ENCODE measurements around the gene SOWAHC. TPM values are rescaled to one million over a fixed set of nuclear protein-coding genes. Genes with fewer than 3 reads are reported as not detected.

Gene SOWAHC
- total RNA-seq, 1 donor from 2014 or later = 5.7 TPM

DNA sequence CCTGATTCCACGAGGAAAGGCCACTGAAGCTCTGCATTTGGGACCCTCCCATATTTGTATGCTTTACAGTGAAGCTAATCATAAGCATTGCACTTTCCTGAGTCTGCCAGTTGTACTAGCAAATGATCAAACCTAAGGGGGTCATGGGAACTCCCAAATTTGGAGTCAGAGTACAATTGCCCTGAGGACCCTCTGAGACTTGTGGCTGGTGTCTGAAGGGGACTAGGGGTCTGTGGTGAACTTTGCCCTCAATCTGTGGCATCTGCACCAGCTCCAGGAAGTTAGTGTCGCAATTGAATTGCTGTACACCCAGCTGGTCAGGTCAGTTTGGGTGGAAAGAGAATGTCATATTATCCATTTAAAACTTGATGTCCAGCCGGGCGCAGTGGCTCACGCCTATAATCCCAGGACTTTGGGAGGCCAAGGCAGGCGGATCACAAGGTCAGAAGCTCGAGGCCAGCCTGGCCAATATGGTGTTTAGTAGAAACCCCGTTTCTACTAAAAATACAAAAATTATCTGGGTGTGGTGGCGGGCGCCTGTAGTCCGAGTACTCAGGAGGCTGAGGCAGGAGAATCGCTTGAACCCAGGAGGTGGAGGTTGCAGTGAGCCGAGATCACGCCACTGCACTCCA, 18.1 kb downstream of the SOWAHC start:
- Mint-ChIP-seq H3K4me1 (peaks cover 2% of the 10 kb centered on the region), H3K27ac (no peak overlapping the region), H3K36me3 (no peaks in the 10 kb centered on the region), H3K9me3 (peaks cover 2% of the 10 kb centered on the region), H3K27me3 (ENCODE audit: insufficient read depth, low read depth) (peaks cover 8% of the 10 kb centered on the region), H3K4me3 (no peak overlapping the region)
- Histone ChIP-seq H3K4me3 (no peak overlapping the region), H2AFZ (replicated peaks) (no peak overlapping the region), H3K27me3 (no peaks in the 10 kb centered on the region), H3K79me2 (ENCODE audit: low read depth) (no peaks in the 10 kb centered on the region), H3K27ac (no peak overlapping the region), H3K4me1 (no peaks in the 10 kb centered on the region), H3F3A (ENCODE audit: low read depth) (no peaks in the 10 kb centered on the region), H3K36me3 (no peaks in the 10 kb centered on the region), H3K9ac (no peak overlapping the region), H4K20me1 (ENCODE audit: low read depth) (no peaks in the 10 kb centered on the region), H3K9me3 (ENCODE audit: low read depth) (no peaks in the 10 kb centered on the region), H3K4me2 (no peak overlapping the region)
- no peak for TF ChIP-seq EZH2 (IDR thresholded peaks at IDR 0.05)
- no peak for TF ChIP-seq EZH2phosphoT487 (IDR thresholded peaks at IDR 0.05)
- TF ChIP-seq CTCF (IDR thresholded peaks at IDR 0.05) = no peak
- no peak for DNase-seq (ENCODE audit: low spot score)

GRCh38 chr2:109633284-109633961, 19.3 kb downstream of the SOWAHC start:
- Histone ChIP-seq H4K20me1 (ENCODE audit: low read depth) (no peaks in the 10 kb centered on the region), H3K9ac (no peak overlapping the region), H2AFZ (replicated peaks) (no peak overlapping the region), H3K9me3 (ENCODE audit: low read depth) (no peaks in the 10 kb centered on the region), H3F3A (ENCODE audit: low read depth) (no peaks in the 10 kb centered on the region), H3K4me1 (no peaks in the 10 kb centered on the region), H3K27me3 (no peaks in the 10 kb centered on the region), H3K27ac (no peak overlapping the region), H3K4me2 (no peak overlapping the region), H3K4me3 (no peak overlapping the region), H3K79me2 (ENCODE audit: low read depth) (no peaks in the 10 kb centered on the region), H3K36me3 (no peaks in the 10 kb centered on the region)
- Mint-ChIP-seq H3K36me3 (no peaks in the 10 kb centered on the region), H3K27ac (no peak overlapping the region), H3K4me1 (peaks cover 2% of the 10 kb centered on the region), H3K27me3 (ENCODE audit: insufficient read depth, low read depth) (peaks cover 8% of the 10 kb centered on the region), H3K4me3 (no peak overlapping the region), H3K9me3 (peaks cover 2% of the 10 kb centered on the region)
- TF ChIP-seq CTCF (IDR thresholded peaks at IDR 0.05) (no peak), EZH2phosphoT487 (IDR thresholded peaks at IDR 0.05) (no peak), EZH2 (IDR thresholded peaks at IDR 0.05) (no peak)
- DNase-seq (ENCODE audit: low spot score) = no peak

DNA sequence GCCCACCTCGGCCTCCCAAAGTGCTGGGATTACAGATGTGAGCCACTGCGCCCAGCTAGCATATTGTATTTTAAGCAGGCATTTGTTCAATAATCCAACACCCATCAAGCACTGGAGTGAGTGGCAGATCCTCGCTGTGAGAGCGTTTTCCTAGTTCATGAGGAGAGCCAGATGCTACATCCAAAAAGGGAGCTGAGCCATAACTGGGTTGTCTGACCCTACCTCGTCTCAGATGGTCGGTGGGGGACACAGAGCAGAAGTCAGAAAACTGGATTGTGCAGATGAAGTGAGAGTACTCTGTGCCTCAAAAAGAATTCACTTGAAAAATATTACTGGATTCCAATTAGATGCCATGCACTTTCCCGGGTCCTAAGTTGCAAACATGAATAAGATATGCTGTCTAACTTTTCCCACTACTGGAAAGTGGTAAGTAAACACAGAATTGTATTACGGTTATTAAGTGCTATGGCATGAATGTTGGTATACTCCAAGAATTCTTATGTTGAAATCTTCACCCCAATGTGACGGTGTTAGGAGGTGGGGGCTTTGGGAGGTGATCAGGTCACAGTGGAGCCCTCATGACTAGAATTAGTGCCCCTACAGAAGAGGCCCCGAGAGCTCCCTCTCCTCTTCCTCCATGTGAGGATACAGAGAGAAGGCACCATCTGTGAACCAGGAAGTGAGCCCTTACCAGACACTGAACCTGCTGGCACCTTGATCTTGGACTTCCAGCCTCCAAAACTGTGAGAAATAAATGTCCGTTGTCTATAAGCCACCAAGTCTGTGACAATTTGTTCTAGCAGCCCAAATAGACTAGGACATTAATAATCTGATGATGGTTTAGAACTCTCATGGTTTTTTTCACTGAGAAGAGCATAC, 21.5 kb downstream of the SOWAHC start:
- peaks cover 6% of the 10 kb centered on the region for H3K27me3 Mint-ChIP-seq (ENCODE audit: insufficient read depth, low read depth)
- Histone ChIP-seq H3F3A (ENCODE audit: low read depth) (no peaks in the 10 kb centered on the region), H3K9ac (no peak overlapping the region), H2AFZ (replicated peaks) (no peak overlapping the region), H4K20me1 (ENCODE audit: low read depth) (no peaks in the 10 kb centered on the region), H3K9me3 (ENCODE audit: low read depth) (no peaks in the 10 kb centered on the region), H3K4me3 (no peak overlapping the region), H3K79me2 (ENCODE audit: low read depth) (no peaks in the 10 kb centered on the region), H3K27ac (no peak overlapping the region), H3K36me3 (no peaks in the 10 kb centered on the region), H3K4me2 (no peak overlapping the region), H3K27me3 (no peaks in the 10 kb centered on the region), H3K4me1 (no peaks in the 10 kb centered on the region)
- H3K36me3 Mint-ChIP-seq = no peaks in the 10 kb centered on the region
- H3K4me3 Mint-ChIP-seq = no peak overlapping the region
- peaks cover 2% of the 10 kb centered on the region for H3K4me1 Mint-ChIP-seq
- peaks cover 2% of the 10 kb centered on the region for H3K9me3 Mint-ChIP-seq
- TF ChIP-seq CTCF (IDR thresholded peaks at IDR 0.05) (no peak), EZH2 (IDR thresholded peaks at IDR 0.05) (no peak), EZH2phosphoT487 (IDR thresholded peaks at IDR 0.05) (no peak)
- DNase-seq (ENCODE audit: low spot score) = no peak
- no peak overlapping the region for H3K27ac Mint-ChIP-seq
